Smooth muscle cell of the brain vasculature (primary cell): ENCODE data around the gene TRDN.
"Not testable (repeated sequence)": the region's sequence is repeated elsewhere in the genome, so short reads cannot be mapped to it uniquely, and the experiment has no call there.

Experiments used
- DNase-seq: peaks from one replicate; pipeline ENCODE4 v3.0.0-alpha.2; 2012; ENCODE audit warnings: low read depth, low spot score

The TRDN gene

GRCh38 chr6:123635144-123635543, 1.6 kb downstream of the TRDN start:
- DNase-seq: no peak

GRCh38 chr6:123632641-123633040, 4.1 kb downstream of the TRDN start:
- no peak for DNase-seq

DNA sequence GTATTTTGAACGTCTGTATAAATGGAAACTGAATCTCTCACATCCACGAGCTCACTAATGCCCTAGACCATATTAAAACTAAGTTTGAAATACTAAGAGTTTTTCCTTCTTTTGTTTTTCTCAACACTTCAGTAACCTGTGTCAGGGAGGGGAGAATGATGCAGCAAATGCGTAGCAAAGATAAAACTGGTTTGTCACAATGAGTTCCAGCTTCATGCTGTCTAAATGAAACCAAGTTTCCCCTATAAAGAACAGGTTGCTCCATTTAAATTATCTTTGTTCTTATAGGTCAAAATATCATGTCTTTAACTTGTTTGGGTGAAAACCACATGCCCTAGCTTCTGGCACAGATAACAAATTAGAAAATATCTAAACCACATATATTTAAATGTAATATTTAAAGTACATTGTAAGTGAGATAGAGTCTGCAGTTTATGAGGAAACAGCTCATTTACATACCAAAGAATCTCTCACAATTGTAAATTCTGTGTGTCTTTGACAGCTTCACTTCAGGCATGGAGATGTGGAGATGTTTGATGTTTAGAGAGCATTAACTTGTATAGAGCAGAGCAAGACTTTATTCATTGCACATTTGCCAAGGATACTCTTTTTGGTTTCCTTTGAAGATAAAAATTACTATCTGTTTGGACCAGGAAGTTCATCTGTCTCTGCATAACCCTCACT, 7.3 kb downstream of the TRDN start:
- DNase-seq: no peak

GRCh38 chr6:123625696-123626095, 11.1 kb downstream of the TRDN start:
- DNase-seq: no peak

DNA sequence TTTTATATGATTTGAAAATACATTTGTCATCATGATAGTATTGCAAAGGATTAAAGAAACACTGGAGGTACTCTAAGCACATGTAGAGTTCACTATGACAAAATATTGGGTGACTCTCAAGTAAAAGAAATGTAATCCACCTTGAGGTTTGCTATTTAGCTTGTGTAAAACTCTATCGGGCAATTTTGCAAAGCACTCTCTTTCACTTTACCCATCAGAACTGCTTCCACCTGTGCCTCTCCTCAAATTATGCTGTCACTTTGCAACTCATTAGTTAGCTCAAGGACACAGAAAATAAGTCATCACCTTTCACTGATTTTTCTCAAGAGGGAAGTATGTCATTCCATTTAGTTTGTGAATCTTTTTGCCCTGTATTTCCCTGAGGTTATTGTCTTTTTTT, 14.0 kb downstream of the TRDN start:
- no peak for DNase-seq

- no peak for DNase-seq
Measured at GRCh38 chr6:123619156-123619555, 17.6 kb downstream of the TRDN start.

DNA sequence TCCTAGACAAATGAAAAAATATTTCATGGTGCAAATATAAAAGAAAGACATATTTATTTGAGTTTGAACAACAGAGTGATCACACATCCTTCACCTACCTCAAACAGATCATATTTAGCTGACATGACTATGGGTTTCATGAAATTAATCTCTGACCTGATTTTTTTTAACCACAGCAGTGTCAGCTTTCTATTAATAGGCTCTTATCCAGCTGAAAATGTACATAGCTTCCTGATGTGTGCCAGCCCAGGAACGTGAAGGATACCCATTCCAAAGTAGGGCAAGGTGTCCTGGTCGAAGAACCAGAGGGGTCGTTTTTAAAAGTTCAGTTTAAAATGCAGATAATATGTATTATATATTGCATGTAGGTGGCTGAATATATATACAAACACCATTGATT, 19.8 kb downstream of the TRDN start:
- DNase-seq: no peak

DNA sequence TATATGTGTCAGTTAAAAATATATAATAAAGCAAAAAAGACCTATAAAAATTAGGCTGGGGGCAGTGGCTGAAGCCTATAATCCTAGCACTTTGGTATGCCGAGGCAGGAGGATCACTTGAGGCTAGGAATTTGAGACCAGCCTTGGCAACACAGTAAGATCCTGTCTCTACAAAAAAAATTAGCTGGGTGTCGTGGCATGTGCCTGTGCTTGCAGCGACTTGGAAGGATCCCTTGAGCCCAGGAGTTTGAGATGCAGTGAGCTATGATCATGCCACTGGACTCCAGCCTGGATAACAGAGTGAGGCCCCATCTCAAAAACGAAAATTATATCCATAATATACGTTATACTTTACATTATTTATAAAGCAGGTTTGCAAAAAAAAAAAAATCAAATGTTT, 20.7 kb downstream of the TRDN start:
- DNase-seq: no peak

DNA sequence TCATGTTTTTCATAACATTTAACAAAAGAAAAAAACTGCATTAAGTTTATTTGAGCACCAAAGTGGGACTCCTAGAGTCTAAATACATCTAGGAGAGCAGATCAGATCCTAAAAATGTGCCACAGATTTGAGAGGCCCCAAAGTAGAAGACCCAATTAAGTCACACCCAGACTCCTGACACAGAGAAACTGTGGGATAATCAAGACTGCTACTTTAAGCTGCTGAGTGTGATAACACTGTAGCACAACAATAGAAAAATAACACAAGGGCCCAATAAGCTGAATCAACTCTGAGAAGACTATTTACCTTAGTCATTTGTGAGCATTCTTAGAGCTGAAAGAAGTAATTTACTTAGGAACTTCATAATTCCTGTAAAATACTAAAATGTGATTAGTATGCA, 26.0 kb downstream of the TRDN start:
- DNase-seq: no peak

GRCh38 chr6:123604067-123604466, 32.7 kb downstream of the TRDN start:
- DNase-seq: no peak

DNA sequence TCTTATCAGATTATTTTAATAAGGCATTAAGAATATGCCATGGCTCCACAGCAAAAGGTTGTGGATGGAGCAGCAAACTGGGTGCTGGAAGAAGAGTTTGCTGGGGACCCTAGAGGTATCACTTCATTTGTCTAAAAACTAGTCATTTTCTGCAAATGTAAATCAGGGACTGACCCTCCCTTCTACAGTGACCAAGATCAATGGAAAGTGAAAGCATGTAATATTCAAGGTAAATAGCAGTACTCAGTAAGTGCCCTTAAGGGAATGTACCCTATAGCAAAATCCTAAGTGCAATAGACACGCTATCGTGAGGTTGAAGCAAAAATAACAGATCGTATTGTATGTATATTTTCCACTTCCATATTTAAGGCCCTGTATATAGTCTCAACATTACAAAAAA, 38.7 kb downstream of the TRDN start:
- DNase-seq: no peak

DNA sequence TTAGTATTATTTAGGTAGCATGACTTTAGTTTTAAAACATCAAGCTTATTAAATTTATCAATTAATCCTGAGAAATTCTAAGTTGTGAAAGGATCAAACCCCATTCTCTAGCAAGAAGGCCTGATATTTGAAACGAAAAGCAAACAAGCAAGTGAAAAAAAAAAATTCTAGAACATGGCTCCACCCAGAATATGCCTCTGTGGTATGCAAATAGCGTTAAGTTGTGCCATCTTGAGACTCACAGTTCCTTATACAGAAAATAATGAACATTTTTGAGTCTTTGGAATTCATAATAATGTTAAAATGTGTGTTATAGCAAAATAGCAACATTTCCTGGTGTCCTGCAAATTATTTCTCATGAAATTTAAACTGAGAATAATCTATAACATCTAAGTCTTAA, 42.0 kb downstream of the TRDN start:
- DNase-seq: no peak

DNA sequence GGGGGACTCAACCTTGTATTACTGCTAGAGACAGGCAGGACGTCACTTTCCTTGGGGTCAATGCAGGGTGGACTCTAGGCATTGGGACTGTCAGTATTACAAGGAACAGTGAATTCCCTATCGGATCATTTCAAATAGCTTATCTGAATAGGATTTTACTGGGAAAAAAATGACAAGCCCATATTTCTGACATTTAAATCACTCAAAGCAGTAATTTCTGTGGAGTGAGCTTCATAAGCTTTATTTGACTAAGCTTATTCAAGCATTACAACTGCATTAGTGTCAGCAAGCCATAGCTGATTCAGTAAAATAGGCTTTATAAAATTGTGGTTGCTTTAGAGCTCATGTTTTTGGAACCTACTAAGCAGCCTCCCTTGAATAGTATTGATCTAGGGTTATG, 44.3 kb downstream of the TRDN start:
- DNase-seq: no peak

- no peak for DNase-seq
Measured at GRCh38 chr6:123589973-123590372, 46.8 kb downstream of the TRDN start.

DNA sequence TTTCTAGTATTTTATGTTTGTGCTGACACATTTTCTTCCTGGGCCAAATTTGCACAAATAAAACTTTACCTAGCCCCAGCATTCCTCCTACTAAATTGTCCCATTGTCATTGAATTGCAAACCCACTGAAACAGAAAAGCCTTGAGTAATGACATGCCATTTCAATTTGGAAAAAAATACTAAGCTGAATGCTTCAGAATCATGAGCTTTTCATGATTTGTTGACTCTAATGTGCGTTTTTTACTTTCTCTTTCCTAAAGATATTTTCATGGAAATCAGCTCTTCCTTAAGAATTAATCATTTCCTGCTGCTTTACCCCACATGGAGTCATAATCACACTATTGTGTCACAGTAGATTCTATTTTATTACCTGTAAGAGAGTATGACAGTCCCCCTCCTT, 47.4 kb downstream of the TRDN start:
- DNase-seq: no peak

GRCh38 chr6:123588546-123588895, 48.2 kb downstream of the TRDN start:
- DNase-seq: no peak

DNA sequence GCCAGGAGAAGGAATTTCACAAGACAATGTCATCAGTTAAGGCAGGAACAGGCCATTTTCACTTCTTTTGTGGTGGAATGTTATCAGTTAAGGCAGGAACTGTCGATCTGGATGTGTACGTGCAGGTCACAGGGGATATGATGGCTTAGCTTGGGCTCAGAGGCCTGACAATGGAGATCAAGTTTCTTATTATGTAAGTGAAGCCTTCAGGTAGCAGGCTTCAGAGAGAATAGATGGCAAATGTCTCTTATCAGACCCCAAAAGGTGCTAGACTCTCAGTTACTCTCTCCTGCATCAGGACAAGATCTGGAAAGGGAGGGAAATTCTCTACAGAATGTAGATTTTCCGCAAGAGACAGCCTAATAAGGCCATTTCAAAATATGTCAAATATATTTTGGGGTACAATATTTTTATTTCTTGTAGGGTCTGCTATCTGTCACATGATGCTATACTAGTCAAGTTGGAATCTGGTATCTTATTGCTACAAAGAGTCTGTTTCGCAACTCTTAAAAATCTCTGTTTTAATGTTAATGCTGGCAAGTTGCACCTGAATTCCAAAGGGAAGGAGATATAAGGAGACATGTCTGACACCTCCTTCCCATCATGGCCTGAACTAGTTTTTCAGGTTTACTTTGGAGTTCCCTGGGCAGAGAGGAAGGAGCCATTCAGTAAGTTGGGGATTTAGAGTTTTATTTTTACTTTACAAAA, 48.8 kb downstream of the TRDN start:
- DNase-seq: no peak

DNA sequence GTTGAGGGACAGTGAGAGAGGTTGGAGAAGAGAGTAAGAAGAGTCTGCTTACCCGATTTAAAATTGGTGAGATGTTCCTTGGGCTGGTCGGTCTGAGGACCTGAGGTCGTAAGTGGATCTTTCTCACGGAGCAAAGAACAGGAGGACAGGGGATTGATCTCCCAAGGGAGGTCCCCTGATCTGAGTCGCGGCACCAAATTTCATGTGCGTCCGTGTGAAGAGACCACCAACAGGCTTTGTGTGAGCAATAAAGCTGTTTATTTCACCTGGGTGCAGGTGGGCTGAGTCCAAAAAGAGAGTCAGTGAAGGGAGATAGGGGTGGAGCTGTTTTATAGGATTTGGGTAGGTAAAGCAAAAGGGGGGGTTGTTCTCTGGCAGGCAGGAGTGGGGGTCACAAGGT, 49.3 kb downstream of the TRDN start:
- not testable (repeated sequence) for DNase-seq

GRCh38 chr6:123580331-123580730, 56.4 kb downstream of the TRDN start:
- no peak for DNase-seq

DNA sequence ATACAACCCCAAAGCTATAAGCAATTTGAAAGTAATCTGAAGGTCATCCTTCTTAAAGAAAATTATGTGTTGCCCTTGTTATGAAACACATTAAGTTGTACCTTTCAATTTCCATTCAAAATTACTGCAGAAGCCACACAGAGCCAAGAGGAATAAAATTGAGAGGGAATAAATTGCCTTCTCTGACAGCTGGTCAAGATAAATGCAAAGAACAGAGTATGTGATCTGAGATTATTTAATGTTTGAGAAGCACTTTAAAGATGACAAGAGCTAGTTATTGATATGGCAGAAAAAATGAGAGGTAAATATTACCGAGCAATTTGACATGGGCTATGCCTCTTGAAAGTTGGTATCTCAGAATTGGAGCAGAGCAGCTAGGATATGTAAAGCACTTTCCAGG, 61.6 kb downstream of the TRDN start:
- no peak for DNase-seq

GRCh38 chr6:123570813-123571684, 65.7 kb downstream of the TRDN start:
- no peak for DNase-seq

DNA sequence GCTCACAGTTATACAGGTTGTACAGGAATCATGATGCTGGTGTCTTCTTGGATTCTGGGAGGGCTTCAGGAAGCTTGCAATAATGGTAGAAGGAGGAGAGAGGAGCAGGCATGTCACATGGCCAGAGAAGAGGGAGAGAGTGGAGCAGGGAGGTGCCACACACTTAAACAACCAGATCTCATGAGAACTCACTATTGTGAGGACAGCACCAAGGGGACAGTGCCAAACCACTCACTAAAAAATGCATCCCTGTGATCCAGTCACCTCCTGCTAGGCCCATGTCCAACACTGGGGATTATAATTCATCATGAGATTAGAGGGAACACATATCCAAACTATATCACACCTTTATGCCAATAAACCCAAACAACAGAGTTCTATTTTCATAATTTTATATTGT, 67.2 kb downstream of the TRDN start:
- DNase-seq: no peak

DNA sequence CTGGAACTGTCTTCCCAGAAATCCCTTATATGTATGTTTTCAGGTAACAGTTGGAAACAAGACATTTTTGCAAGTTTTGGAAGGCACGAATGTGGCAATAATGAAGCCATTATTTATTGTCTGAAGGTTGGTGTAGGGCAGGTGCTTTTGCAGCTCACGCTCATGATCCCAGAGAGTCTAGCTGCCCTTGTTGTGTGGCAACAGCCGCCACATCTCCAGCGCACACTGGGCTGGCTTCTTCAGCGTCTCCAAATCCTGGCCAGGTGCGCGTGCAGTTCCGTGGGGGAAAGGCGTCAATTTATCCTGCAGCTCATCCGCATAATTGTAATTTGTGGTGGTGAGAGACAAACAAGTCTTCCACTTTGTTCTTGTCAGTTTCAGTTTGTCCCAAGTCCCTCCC, 71.2 kb downstream of the TRDN start:
- no peak for DNase-seq
